Skeletal muscle satellite cell (primary cell): ENCODE data around the gene ITPR2.
"Not testable (repeated sequence)": the region's sequence is repeated elsewhere in the genome, so short reads cannot be mapped to it uniquely, and the experiment has no call there.

ENCODE experiments used
- H3K27me3 ChIP-seq: 2 replicates; pipeline ENCODE4 v1.7.0; 2013; ENCODE audit warnings: low read length; ENCODE audit not compliant: control insufficient read depth, insufficient read depth
- H3K36me3 ChIP-seq: 2 replicates; pipeline ENCODE4 v1.7.0; 2013; ENCODE audit warnings: mild to moderate bottlenecking, control low read depth, low read length; ENCODE audit not compliant: insufficient read depth
- H3K4me1 ChIP-seq: 2 replicates; pipeline ENCODE4 v1.7.0; 2013; ENCODE audit warnings: low read length; ENCODE audit not compliant: control insufficient read depth, insufficient read depth
- H3K4me2 ChIP-seq: 2 replicates; pipeline ENCODE4 v1.7.0; 2013; ENCODE audit warnings: mild to moderate bottlenecking, low read length
- H3K4me3 ChIP-seq: 2 replicates; pipeline ENCODE4 v1.7.0; 2013; ENCODE audit warnings: low read length
- H3K9ac ChIP-seq: 2 replicates; pipeline ENCODE4 v1.7.0; 2013; ENCODE audit warnings: mild to moderate bottlenecking, low read depth, low read length, moderate library complexity
- H3K9me3 ChIP-seq: replicated peaks from 2 replicates; pipeline ENCODE4 v1.7.0; 2013; ENCODE audit warnings: mild to moderate bottlenecking, control low read depth, low read length

ITPR2 gene

GRCh38 chr12:26780656-26781055, 52.3 kb downstream of the ITPR2 start:
- not testable (repeated sequence) for H3K9ac ChIP-seq, H3K36me3 ChIP-seq, H3K4me1 ChIP-seq, H3K4me2 ChIP-seq, H3K4me3 ChIP-seq, H3K27me3 ChIP-seq
- H3K9me3 ChIP-seq = peaks cover 11% of the 10 kb centered on the region

GRCh38 chr12:26778173-26778775, 54.7 kb downstream of the ITPR2 start:
- H3K4me1 ChIP-seq, H3K27me3 ChIP-seq, H3K36me3 ChIP-seq, H3K9ac ChIP-seq, H3K4me2 ChIP-seq, H3K4me3 ChIP-seq: not testable (repeated sequence)
- H3K9me3 ChIP-seq = peaks cover 11% of the 10 kb centered on the region

GRCh38 chr12:26777236-26777635, 55.8 kb downstream of the ITPR2 start:
- H3K9ac ChIP-seq = no peak overlapping the region
- H3K36me3 ChIP-seq = no peaks in the 10 kb centered on the region

GRCh38 chr12:26775991-26776390, 57.0 kb downstream of the ITPR2 start:
- H3K4me2 ChIP-seq, H3K4me1 ChIP-seq, H3K4me3 ChIP-seq, H3K36me3 ChIP-seq, H3K27me3 ChIP-seq, H3K9ac ChIP-seq: not testable (repeated sequence)
- peaks cover 11% of the 10 kb centered on the region for H3K9me3 ChIP-seq

More at GRCh38 chr12:26777236-26777635, 55.8 kb downstream of the ITPR2 start:
- no peak overlapping the region for H3K4me2 ChIP-seq
- H3K9me3 ChIP-seq = peaks cover 11% of the 10 kb centered on the region
- H3K4me3 ChIP-seq = no peak overlapping the region
- H3K27me3 ChIP-seq = no peaks in the 10 kb centered on the region
- no peaks in the 10 kb centered on the region for H3K4me1 ChIP-seq

GRCh38 chr12:26773313-26774104, 59.5 kb downstream of the ITPR2 start:
- H3K4me2 ChIP-seq = no peak overlapping the region
- no peaks in the 10 kb centered on the region for H3K36me3 ChIP-seq
- peaks cover 11% of the 10 kb centered on the region for H3K9me3 ChIP-seq
- H3K4me1 ChIP-seq = no peaks in the 10 kb centered on the region
- H3K4me3 ChIP-seq = no peak overlapping the region
- no peak overlapping the region for H3K9ac ChIP-seq
- no peaks in the 10 kb centered on the region for H3K27me3 ChIP-seq

GRCh38 chr12:26771861-26772260, 61.1 kb downstream of the ITPR2 start:
- no peaks in the 10 kb centered on the region for H3K9me3 ChIP-seq
- no peaks in the 10 kb centered on the region for H3K27me3 ChIP-seq
- no peak overlapping the region for H3K4me2 ChIP-seq
- no peak overlapping the region for H3K4me3 ChIP-seq
- H3K4me1 ChIP-seq = no peaks in the 10 kb centered on the region
- no peak overlapping the region for H3K9ac ChIP-seq
- no peaks in the 10 kb centered on the region for H3K36me3 ChIP-seq

GRCh38 chr12:26770239-26771070, 62.5 kb downstream of the ITPR2 start:
- Histone ChIP-seq H3K27me3 (no peaks in the 10 kb centered on the region), H3K9ac (no peak overlapping the region), H3K9me3 (no peaks in the 10 kb centered on the region)

GRCh38 chr12:26769611-26770010, 63.4 kb downstream of the ITPR2 start:
- Histone ChIP-seq H3K27me3 (no peaks in the 10 kb centered on the region), H3K9ac (no peak overlapping the region), H3K9me3 (no peaks in the 10 kb centered on the region), H3K36me3 (no peaks in the 10 kb centered on the region), H3K4me1 (no peaks in the 10 kb centered on the region), H3K4me2 (no peak overlapping the region), H3K4me3 (no peak overlapping the region)

More at GRCh38 chr12:26770239-26771070, 62.5 kb downstream of the ITPR2 start:
- Histone ChIP-seq H3K4me1 (no peaks in the 10 kb centered on the region), H3K36me3 (no peaks in the 10 kb centered on the region), H3K4me3 (no peak overlapping the region), H3K4me2 (no peak overlapping the region)

GRCh38 chr12:26768611-26769603, 64.1 kb downstream of the ITPR2 start:
- no peak overlapping the region for H3K9ac ChIP-seq
- no peak overlapping the region for H3K4me3 ChIP-seq
- no peak overlapping the region for H3K4me2 ChIP-seq
- no peaks in the 10 kb centered on the region for H3K36me3 ChIP-seq
- H3K9me3 ChIP-seq = no peaks in the 10 kb centered on the region
- H3K27me3 ChIP-seq = no peaks in the 10 kb centered on the region
- H3K4me1 ChIP-seq = no peaks in the 10 kb centered on the region

- Histone ChIP-seq H3K4me1 (no peaks in the 10 kb centered on the region), H3K9me3 (no peaks in the 10 kb centered on the region), H3K9ac (no peak overlapping the region), H3K4me3 (no peak overlapping the region), H3K27me3 (no peaks in the 10 kb centered on the region), H3K4me2 (no peak overlapping the region), H3K36me3 (no peaks in the 10 kb centered on the region)
Measured at GRCh38 chr12:26767865-26768264, 65.1 kb downstream of the ITPR2 start.

GRCh38 chr12:26767116-26767515, 65.9 kb downstream of the ITPR2 start:
- no peak overlapping the region for H3K4me2 ChIP-seq
- H3K27me3 ChIP-seq = no peaks in the 10 kb centered on the region
- no peak overlapping the region for H3K9ac ChIP-seq
- H3K36me3 ChIP-seq = no peaks in the 10 kb centered on the region
- H3K9me3 ChIP-seq = no peaks in the 10 kb centered on the region
- no peak overlapping the region for H3K4me3 ChIP-seq
- no peaks in the 10 kb centered on the region for H3K4me1 ChIP-seq
